Measurements from ENCODE around the gene CFAP299. TPM values are rescaled to one million over a fixed set of nuclear protein-coding genes. Genes with fewer than 3 reads are reported as not detected.

CFAP299 gene
- total and polyA plus RNA-seq, 2 of the 13 experiments (the other 11 are each of a cell fraction or from before 2014, with no cell fraction given), result not detected

DNA sequence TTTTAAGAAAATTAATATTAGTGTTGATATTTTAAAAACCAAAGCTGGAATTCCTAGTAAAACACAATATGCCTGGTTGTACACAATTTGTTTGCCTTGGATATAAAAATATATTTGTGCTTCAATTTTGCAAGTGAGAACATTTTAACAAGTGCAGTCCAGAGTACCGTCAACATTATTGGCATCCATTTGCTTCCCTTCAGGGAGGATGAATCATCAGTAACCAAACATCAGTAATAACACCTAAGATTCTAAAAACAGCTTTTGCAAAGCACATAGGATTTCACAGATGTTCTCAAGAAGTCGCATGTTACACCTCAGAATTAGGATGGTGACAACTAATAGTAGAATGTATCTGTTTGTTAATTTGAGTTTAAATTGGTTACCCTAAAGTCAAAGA, 432.4 kb downstream of the CFAP299 start:
- Histone ChIP-seq H3K27me3 (ENCODE audit: control insufficient read depth in 1 of 2, insufficient read depth in 2 of 2, low read length in 2 of 2) (no peaks in the 10 kb centered on the region; a peak in 1 of 5 replicates), H3K9me3 (ENCODE audit: low read length) (no peaks in the 10 kb centered on the region), H3K79me2 (ENCODE audit: insufficient read depth, low read length) (no peaks in the 10 kb centered on the region), H3K27ac (ENCODE audit: extremely low read length, insufficient read depth, low read length) (no peak overlapping the region), H3K36me3 (replicated peaks in 1 of 2; ENCODE audit: control insufficient read depth in 1 of 2, insufficient read depth in 2 of 2, low read length in 2 of 2) (no peaks in the 10 kb centered on the region), H3K4me1 (ENCODE audit: insufficient read depth, low read length) (no peaks in the 10 kb centered on the region), H3K9ac (ENCODE audit: insufficient read depth, low read depth, low read length) (no peak overlapping the region), H3K4me3 (replicated peaks in 1 of 3; ENCODE audit: insufficient read depth in 1 of 3, low read depth in 2 of 3, low read length in 3 of 3) (no peak overlapping the region), H4K20me1 (ENCODE audit: insufficient read depth, low read length) (no peaks in the 10 kb centered on the region), H2AFZ (ENCODE audit: low read length) (no peak overlapping the region), H3K4me2 (ENCODE audit: low read depth, low read length) (no peak overlapping the region)
- FAIRE-seq (no peak), DNase-seq (ENCODE audit: low spot score) (no peak), ATAC-seq (no peak)
- POLR2A ChIA-PET, result no interaction called here
- WGBS (ENCODE audit: low lambda C conversion rate), result 33% methylated on average over 2 of the region's 2 CpGs
- CTCF ChIA-PET (ENCODE audit: low intra/inter-chr PET ratio, low total read pairs), result no interaction called here
- intact Hi-C loops (cut with micrococcal nuclease; ENCODE audit: unreplicated experiment), result no loop called here
- no peak for TF ChIP-seq ZFAT (CRISPR knock-in tag; conservative IDR thresholded peaks at IDR 0.05)
- no peak for TF ChIP-seq JDP2 (CRISPR knock-in tag; IDR thresholded peaks at IDR 0.05; ENCODE audit: borderline replicate concordance)
- TF ChIP-seq, protein P1, sequence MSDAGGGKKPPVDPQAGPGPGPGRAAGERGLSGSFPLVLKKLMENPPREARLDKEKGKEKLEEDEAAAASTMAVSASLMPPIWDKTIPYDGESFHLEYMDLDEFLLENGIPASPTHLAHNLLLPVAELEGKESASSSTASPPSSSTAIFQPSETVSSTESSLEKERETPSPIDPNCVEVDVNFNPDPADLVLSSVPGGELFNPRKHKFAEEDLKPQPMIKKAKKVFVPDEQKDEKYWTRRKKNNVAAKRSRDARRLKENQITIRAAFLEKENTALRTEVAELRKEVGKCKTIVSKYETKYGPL (CRISPR knock-in tag; IDR thresholded peaks at IDR 0.05), result no peak
- TF ChIP-seq ZSCAN30 (CRISPR knock-in tag; IDR thresholded peaks at IDR 0.05), result no peak
- TF ChIP-seq, protein P2, sequence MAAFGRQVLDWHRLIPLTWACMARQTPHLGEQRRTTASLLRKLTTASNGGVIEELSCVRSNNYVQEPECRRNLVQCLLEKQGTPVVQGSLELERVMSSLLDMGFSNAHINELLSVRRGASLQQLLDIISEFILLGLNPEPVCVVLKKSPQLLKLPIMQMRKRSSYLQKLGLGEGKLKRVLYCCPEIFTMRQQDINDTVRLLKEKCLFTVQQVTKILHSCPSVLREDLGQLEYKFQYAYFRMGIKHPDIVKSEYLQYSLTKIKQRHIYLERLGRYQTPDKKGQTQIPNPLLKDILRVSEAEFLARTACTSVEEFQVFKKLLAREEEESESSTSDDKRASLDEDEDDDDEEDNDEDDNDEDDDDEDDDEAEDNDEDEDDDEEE (CRISPR knock-in tag; IDR thresholded peaks at IDR 0.05), result no peak
- BruUV-seq (replicated peaks), result no TSS peak
- in situ Hi-C loops (cut with HindIII; ENCODE audit: extremely low pct_ligation_motif_present, low pct_unique_long_range_greater_than_20kb), result no loop called here

DNA sequence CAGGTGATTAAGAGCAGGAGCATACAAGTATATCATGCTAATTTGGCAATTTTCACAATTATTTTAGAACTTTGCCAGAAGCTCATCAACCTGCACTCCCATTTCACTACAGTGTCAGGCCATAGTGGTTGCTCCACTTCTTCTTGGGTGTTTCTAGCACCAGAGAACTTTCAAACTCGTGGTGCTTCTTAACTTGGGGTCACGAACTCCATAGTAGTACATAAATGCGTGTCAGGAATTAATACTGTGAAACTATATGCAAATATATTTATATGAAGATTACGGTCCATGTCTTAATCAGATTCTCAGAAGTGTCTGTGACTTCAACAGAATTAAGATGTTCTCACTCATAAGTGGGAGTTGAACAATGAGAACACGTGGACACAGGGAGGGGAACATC, 440.6 kb downstream of the CFAP299 start:
- H3K79me2 ChIP-seq (ENCODE audit: insufficient read depth, low read length), result no peaks in the 10 kb centered on the region
- no peak overlapping the region for H3K27ac ChIP-seq (ENCODE audit: extremely low read length, insufficient read depth, low read length)
- TF ChIP-seq ZC3H4 (CRISPR knock-in tag; IDR thresholded peaks at IDR 0.05; ENCODE audit: borderline replicate concordance), result no peak
- H3K4me3 ChIP-seq (replicated peaks in 1 of 3; ENCODE audit: insufficient read depth in 1 of 3, low read depth in 2 of 3, low read length in 3 of 3), result no peak overlapping the region
- no peak overlapping the region for H3K9ac ChIP-seq (ENCODE audit: insufficient read depth, low read depth, low read length)
- H4K20me1 ChIP-seq (ENCODE audit: insufficient read depth, low read length), result no peaks in the 10 kb centered on the region
- ATAC-seq, result no peak
- 2% methylated on average over 5 of the region's 5 CpGs for WGBS (ENCODE audit: low lambda C conversion rate)
- in situ Hi-C loops (cut with HindIII; ENCODE audit: extremely low pct_ligation_motif_present, low pct_unique_long_range_greater_than_20kb), result no loop called here
- no peaks in the 10 kb centered on the region for H3K36me3 ChIP-seq (replicated peaks in 1 of 2; ENCODE audit: control insufficient read depth in 1 of 2, insufficient read depth in 2 of 2, low read length in 2 of 2)
- H3K9me3 ChIP-seq (ENCODE audit: low read length), result no peaks in the 10 kb centered on the region
- BruUV-seq (replicated peaks), result no TSS peak
- no peak overlapping the region for H2AFZ ChIP-seq (ENCODE audit: low read length)
- no peak overlapping the region for H3K4me2 ChIP-seq (ENCODE audit: low read depth, low read length)
- DNase-seq (ENCODE audit: low spot score), result no peak
- CTCF ChIA-PET (ENCODE audit: low intra/inter-chr PET ratio, low total read pairs), result no interaction called here
- H3K27me3 ChIP-seq (ENCODE audit: control insufficient read depth in 1 of 2, insufficient read depth in 2 of 2, low read length in 2 of 2), result no peaks in the 10 kb centered on the region; a peak in 1 of 5 replicates
- no peak for FAIRE-seq
- intact Hi-C loops (cut with micrococcal nuclease; ENCODE audit: unreplicated experiment), result no loop called here
- H3K4me1 ChIP-seq (ENCODE audit: insufficient read depth, low read length), result no peaks in the 10 kb centered on the region
- POLR2A ChIA-PET, result no interaction called here

Data from HepG2 (cell line).